Measurements from ENCODE around the gene SPATA13.

- TF ChIP-seq CTCF (tag by site-specific recombination; IDR thresholded peaks at IDR 0.05) = no peak
- TF ChIP-seq ZBTB7A (tag by site-specific recombination; IDR thresholded peaks at IDR 0.05; ENCODE audit: low read depth) = no peak
Observed at GRCh38 chr13:24301911-24302310, 141.4 kb downstream of the SPATA13 start.

Measured in HEK293 (cell line).